ENCODE measurements around the gene PTPRD.

Gene PTPRD

GRCh38 chr9:8508671-8509290, 2104.0 kb downstream of the PTPRD start:
- H3K27ac ChIP-seq = no peak overlapping the region
- no peak for DNase-seq (ENCODE audit: low read depth, low spot score)
- no peaks in the 10 kb centered on the region for H3K36me3 ChIP-seq (ENCODE audit: insufficient read depth, low read length)
- no peak overlapping the region for H3K4me3 ChIP-seq
- H3K9ac ChIP-seq (ENCODE audit: insufficient read length) = no peak overlapping the region
- no peaks in the 10 kb centered on the region for H3K9me3 ChIP-seq (ENCODE audit: low read depth, low read length)
- no peak for TF ChIP-seq EZH2 (IDR thresholded peaks at IDR 0.05)
- TF ChIP-seq POLR2AphosphoS5 (IDR thresholded peaks at IDR 0.05; ENCODE audit: borderline replicate concordance, low read depth, low read length) = no peak
- TF ChIP-seq FOXP2 (optimal IDR thresholded peaks at IDR 0.05; ENCODE audit: control extremely low read depth, extremely low read length, insufficient read depth) = no peak

DNA sequence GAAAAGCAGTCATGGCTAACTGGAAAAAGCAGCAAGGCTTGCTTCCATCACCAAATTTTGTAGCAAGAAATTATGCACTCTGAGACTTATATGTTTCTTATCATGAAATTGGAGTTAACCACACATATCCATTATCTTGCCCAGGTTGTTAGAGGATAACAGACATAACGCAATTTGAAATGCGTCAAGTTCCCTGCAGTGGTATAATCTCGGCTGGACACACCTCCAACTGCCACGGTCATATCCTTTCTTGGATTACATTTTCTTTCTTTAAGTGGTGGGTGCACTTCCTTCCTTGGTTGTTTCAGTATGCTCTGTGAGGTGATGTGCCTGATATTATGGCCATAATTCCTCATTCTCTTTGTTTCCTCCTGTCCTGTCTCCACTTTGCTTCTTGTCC, 2118.2 kb downstream of the PTPRD start:
- Histone ChIP-seq H3K4me3 (no peak overlapping the region), H3K27ac (no peak overlapping the region), H3K9ac (ENCODE audit: insufficient read length) (no peak overlapping the region), H3K36me3 (ENCODE audit: insufficient read depth, low read length) (no peaks in the 10 kb centered on the region), H3K9me3 (ENCODE audit: low read depth, low read length) (no peaks in the 10 kb centered on the region)
- TF ChIP-seq POLR2AphosphoS5 (IDR thresholded peaks at IDR 0.05; ENCODE audit: borderline replicate concordance, low read depth, low read length) (no peak), FOXP2 (optimal IDR thresholded peaks at IDR 0.05; ENCODE audit: control extremely low read depth, extremely low read length, insufficient read depth) (no peak), EZH2 (IDR thresholded peaks at IDR 0.05) (no peak)
- no peak for DNase-seq (ENCODE audit: low read depth, low spot score)

GRCh38 chr9:8492679-8493078, 2120.1 kb downstream of the PTPRD start:
- Histone ChIP-seq H3K9ac (ENCODE audit: insufficient read length) (no peak overlapping the region), H3K36me3 (ENCODE audit: insufficient read depth, low read length) (no peaks in the 10 kb centered on the region), H3K9me3 (ENCODE audit: low read depth, low read length) (no peaks in the 10 kb centered on the region), H3K4me3 (no peak overlapping the region), H3K27ac (no peak overlapping the region)
- DNase-seq (ENCODE audit: low read depth, low spot score) = no peak
- TF ChIP-seq EZH2 (IDR thresholded peaks at IDR 0.05) = no peak
- TF ChIP-seq FOXP2 (optimal IDR thresholded peaks at IDR 0.05; ENCODE audit: control extremely low read depth, extremely low read length, insufficient read depth) = no peak
- no peak for TF ChIP-seq POLR2AphosphoS5 (IDR thresholded peaks at IDR 0.05; ENCODE audit: borderline replicate concordance, low read depth, low read length)

- Histone ChIP-seq H3K9me3 (ENCODE audit: low read depth, low read length) (no peaks in the 10 kb centered on the region), H3K36me3 (ENCODE audit: insufficient read depth, low read length) (no peaks in the 10 kb centered on the region), H3K27ac (no peak overlapping the region), H3K4me3 (no peak overlapping the region), H3K9ac (ENCODE audit: insufficient read length) (no peak overlapping the region)
- no peak for DNase-seq (ENCODE audit: low read depth, low spot score)
- TF ChIP-seq FOXP2 (optimal IDR thresholded peaks at IDR 0.05; ENCODE audit: control extremely low read depth, extremely low read length, insufficient read depth) (no peak), EZH2 (IDR thresholded peaks at IDR 0.05) (no peak), POLR2AphosphoS5 (IDR thresholded peaks at IDR 0.05; ENCODE audit: borderline replicate concordance, low read depth, low read length) (no peak)
These were observed 2120.8 kb downstream of the PTPRD start for GRCh38 chr9:8492024-8492423.

DNA sequence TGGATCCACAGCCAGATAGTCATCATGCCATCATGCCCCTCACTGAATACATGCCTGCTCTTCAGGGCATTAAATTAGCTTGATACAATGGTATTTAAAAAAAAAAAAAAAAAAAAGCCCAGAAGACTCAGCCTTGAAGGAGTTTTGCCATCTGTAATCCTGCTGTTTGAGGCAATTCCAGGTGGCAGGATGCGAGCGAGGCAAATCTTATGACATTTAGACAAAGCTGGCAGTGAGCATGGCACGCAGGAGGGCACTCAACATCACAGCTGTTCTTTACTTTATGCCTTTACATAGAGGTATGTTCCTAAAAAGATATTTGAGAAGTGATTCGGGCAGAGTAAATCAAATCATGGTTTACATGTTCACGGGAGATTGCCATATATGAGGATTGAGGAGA, 2121.2 kb downstream of the PTPRD start:
- DNase-seq (ENCODE audit: low read depth, low spot score) = no peak
- Histone ChIP-seq H3K9ac (ENCODE audit: insufficient read length) (no peak overlapping the region), H3K27ac (no peak overlapping the region), H3K36me3 (ENCODE audit: insufficient read depth, low read length) (no peaks in the 10 kb centered on the region), H3K9me3 (ENCODE audit: low read depth, low read length) (no peaks in the 10 kb centered on the region), H3K4me3 (no peak overlapping the region)
- TF ChIP-seq FOXP2 (optimal IDR thresholded peaks at IDR 0.05; ENCODE audit: control extremely low read depth, extremely low read length, insufficient read depth) = no peak
- TF ChIP-seq POLR2AphosphoS5 (IDR thresholded peaks at IDR 0.05; ENCODE audit: borderline replicate concordance, low read depth, low read length) = no peak
- no peak for TF ChIP-seq EZH2 (IDR thresholded peaks at IDR 0.05)

- no peak overlapping the region for H3K4me3 ChIP-seq
- no peaks in the 10 kb centered on the region for H3K9me3 ChIP-seq (ENCODE audit: low read depth, low read length)
- H3K27ac ChIP-seq = no peak overlapping the region
- TF ChIP-seq POLR2AphosphoS5 (IDR thresholded peaks at IDR 0.05; ENCODE audit: borderline replicate concordance, low read depth, low read length) = no peak
- no peak for TF ChIP-seq FOXP2 (optimal IDR thresholded peaks at IDR 0.05; ENCODE audit: control extremely low read depth, extremely low read length, insufficient read depth)
- no peak for TF ChIP-seq EZH2 (IDR thresholded peaks at IDR 0.05)
- H3K36me3 ChIP-seq (ENCODE audit: insufficient read depth, low read length) = no peaks in the 10 kb centered on the region
- H3K9ac ChIP-seq (ENCODE audit: insufficient read length) = no peak overlapping the region
- no peak for DNase-seq (ENCODE audit: low read depth, low spot score)
These were observed 2123.0 kb downstream of the PTPRD start for GRCh38 chr9:8489835-8490234.

DNA sequence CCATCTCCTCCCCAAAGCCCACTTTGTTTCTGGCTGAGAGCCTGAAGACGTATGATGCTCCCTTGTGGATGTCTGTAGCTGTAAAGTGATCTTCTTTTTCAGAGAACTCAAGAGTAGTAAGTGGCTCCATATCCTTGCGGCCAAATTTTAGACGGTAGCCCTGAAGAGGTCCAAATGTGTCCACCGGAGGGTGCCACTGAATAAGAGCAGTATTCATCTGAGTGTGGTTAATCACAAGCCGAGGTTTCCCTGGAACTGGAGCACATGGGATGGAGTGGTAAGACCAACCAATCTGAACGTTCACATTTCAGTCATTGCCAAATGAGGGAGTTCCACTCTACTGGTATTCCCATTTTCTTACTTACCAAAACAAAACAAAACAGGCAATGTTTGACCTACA, 2126.7 kb downstream of the PTPRD start:
- no peaks in the 10 kb centered on the region for H3K36me3 ChIP-seq (ENCODE audit: insufficient read depth, low read length)
- no peak overlapping the region for H3K9ac ChIP-seq (ENCODE audit: insufficient read length)
- H3K9me3 ChIP-seq (ENCODE audit: low read depth, low read length) = no peaks in the 10 kb centered on the region
- TF ChIP-seq POLR2AphosphoS5 (IDR thresholded peaks at IDR 0.05; ENCODE audit: borderline replicate concordance, low read depth, low read length) (no peak), FOXP2 (optimal IDR thresholded peaks at IDR 0.05; ENCODE audit: control extremely low read depth, extremely low read length, insufficient read depth) (no peak), EZH2 (IDR thresholded peaks at IDR 0.05) (no peak)
- no peak for DNase-seq (ENCODE audit: low read depth, low spot score)
- H3K27ac ChIP-seq = no peak overlapping the region
- no peak overlapping the region for H3K4me3 ChIP-seq

- H3K4me3 ChIP-seq = no peak overlapping the region
- H3K27ac ChIP-seq = no peak overlapping the region
- H3K9me3 ChIP-seq (ENCODE audit: low read depth, low read length) = no peaks in the 10 kb centered on the region
- TF ChIP-seq EZH2 (IDR thresholded peaks at IDR 0.05) (no peak), FOXP2 (optimal IDR thresholded peaks at IDR 0.05; ENCODE audit: control extremely low read depth, extremely low read length, insufficient read depth) (no peak), POLR2AphosphoS5 (IDR thresholded peaks at IDR 0.05; ENCODE audit: borderline replicate concordance, low read depth, low read length) (no peak)
- H3K36me3 ChIP-seq (ENCODE audit: insufficient read depth, low read length) = no peaks in the 10 kb centered on the region
- DNase-seq (ENCODE audit: low read depth, low spot score) = no peak
- no peak overlapping the region for H3K9ac ChIP-seq (ENCODE audit: insufficient read length)
These were observed 2128.1 kb downstream of the PTPRD start for GRCh38 chr9:8484597-8485191.
